Stimulated activated CD4-positive, alpha-beta T cell treated with anti-CD3 and anti-CD28 coated beads, Interleukin-4, amount 100 ng/mL, for 48 hours (primary cell): Measurements from ENCODE around the gene KRTAP6-1.

Source experiments
- DNase-seq, 2 donors: peaks; one replicate each; pipeline ENCODE4 v3.0.0-alpha.2; 2020; ENCODE audit warnings: low read depth in 2 of 2

Gene KRTAP6-1

GRCh38 chr21:30577766-30578165 lies 36.0 kb downstream of the KRTAP6-1 start:
- DNase-seq, result no peak

- DNase-seq, result no peak
These were observed 46.1 kb downstream of the KRTAP6-1 start for GRCh38 chr21:30567617-30568016.

- no peak for DNase-seq
These were observed 50.1 kb downstream of the KRTAP6-1 start for GRCh38 chr21:30563630-30564029.
